ENCODE data around the gene SLC18B1. TPM values are rescaled to one million over a fixed set of nuclear protein-coding genes. Genes with fewer than 3 reads are reported as not detected.

SLC18B1 gene
- total RNA-seq, 2 experiments from 2014 or later, result 8.5 to 9.0 TPM

DNA sequence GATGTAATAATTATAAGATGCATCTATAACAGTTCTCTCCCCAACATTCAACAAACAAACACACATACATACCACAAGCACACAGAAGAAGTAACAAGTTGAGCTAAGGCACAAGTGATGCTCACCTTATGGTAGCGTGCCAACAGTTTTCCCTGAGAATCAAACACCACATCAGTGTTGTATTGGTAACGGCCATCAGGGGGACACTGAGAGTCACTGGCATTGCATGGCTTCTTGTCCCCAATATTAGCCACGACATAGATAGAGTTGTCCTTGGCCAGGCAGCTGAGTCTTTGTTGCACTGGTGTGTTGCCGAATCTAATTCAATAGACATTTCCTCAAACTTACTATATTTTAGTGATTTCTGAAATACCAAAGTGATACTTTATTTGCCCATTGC is 69.8 kb downstream of the SLC18B1 start:
- Mint-ChIP-seq H3K27ac (no peak overlapping the region), H3K27me3 (no peaks in the 10 kb centered on the region), H3K4me1 (ENCODE audit: low read depth) (no peaks in the 10 kb centered on the region), H3K36me3 (ENCODE audit: low read depth) (no peaks in the 10 kb centered on the region), H3K9me3 (no peaks in the 10 kb centered on the region), H3K4me3 (no peak overlapping the region)
- TF ChIP-seq, protein P1, sequence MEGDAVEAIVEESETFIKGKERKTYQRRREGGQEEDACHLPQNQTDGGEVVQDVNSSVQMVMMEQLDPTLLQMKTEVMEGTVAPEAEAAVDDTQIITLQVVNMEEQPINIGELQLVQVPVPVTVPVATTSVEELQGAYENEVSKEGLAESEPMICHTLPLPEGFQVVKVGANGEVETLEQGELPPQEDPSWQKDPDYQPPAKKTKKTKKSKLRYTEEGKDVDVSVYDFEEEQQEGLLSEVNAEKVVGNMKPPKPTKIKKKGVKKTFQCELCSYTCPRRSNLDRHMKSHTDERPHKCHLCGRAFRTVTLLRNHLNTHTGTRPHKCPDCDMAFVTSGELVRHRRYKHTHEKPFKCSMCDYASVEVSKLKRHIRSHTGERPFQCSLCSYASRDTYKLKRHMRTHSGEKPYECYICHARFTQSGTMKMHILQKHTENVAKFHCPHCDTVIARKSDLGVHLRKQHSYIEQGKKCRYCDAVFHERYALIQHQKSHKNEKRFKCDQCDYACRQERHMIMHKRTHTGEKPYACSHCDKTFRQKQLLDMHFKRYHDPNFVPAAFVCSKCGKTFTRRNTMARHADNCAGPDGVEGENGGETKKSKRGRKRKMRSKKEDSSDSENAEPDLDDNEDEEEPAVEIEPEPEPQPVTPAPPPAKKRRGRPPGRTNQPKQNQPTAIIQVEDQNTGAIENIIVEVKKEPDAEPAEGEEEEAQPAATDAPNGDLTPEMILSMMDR (IDR thresholded peaks at IDR 0.05), result no peak
- no peak overlapping the region for H3K4me3 ChIP-seq (ENCODE audit: low read length)
- H3K27me3 ChIP-seq (ENCODE audit: control insufficient read depth in 1 of 2, insufficient read depth in 2 of 2, low read length in 2 of 2), result no peaks in the 10 kb centered on the region
- H3K4me1 ChIP-seq (ENCODE audit: insufficient read depth, low read length), result no peaks in the 10 kb centered on the region
- H3K27ac ChIP-seq (ENCODE audit: low read depth in 1 of 2, low read length in 2 of 2), result no peak overlapping the region
- H3K36me3 ChIP-seq (ENCODE audit: insufficient read depth, low read length), result no peaks in the 10 kb centered on the region
- no peaks in the 10 kb centered on the region for H3K9me3 ChIP-seq (ENCODE audit: control insufficient read depth in 1 of 2, insufficient read depth in 1 of 2, low read length in 2 of 2)
- no peak for DNase-seq
- POLR2A ChIA-PET, result no interaction called here
- CTCF ChIA-PET, result no interaction called here
- no peak for ATAC-seq (ENCODE audit: poor library complexity)
- intact Hi-C loops (cut with DNase I, micrococcal nuclease), result no loop called here

DNA sequence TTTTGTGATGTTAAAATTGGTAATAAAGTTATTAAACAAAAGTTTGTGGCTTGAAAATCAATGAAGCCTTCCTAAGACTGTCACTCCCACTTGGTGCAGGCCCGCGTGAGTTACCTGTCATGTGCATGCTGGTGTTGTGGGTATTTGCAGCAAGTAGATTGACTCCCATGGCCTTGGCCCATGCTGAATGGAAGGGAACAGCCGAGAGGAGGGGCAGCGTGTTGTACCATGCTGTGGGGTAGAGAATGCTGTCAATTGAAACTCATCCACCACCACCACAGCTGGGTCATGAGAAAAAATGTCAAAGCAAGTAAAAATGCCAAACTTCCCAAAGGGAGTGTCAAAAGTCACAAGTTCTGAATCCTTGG is 71.8 kb downstream of the SLC18B1 start:
- H3K27ac Mint-ChIP-seq, result no peak overlapping the region
- intact Hi-C loops (cut with DNase I, micrococcal nuclease), result no loop called here

DNA sequence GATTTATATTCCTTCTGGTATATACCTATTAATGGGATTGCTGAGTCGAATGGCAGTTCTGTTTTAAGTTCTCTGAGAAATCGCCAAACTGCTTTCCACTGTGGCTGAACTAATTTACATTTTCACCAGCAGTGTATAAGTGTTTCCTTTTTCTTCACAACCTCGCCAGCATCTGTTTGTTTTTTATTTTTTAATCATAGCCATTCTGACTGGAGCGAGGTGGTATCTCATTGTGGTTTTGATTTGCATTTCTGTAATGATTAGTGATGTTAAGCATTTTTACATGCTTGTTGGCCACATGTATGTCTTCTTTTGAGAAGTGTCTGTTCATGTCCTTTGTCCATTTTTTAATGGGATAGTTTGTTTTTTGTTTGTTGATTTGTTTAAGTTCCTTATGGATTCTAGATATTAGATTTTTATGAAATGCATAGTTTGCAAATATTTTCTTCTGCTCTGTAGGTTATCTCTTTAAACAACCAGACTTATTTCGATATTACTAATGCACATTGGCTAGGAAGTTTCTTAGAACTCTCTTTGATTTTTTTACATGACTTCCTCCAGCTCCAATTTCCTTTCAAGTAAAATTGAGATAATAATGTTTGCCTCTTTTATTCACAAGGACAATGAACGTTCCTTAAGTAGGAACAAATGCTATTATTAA is 72.4 kb downstream of the SLC18B1 start:
- DNase-seq, result no peak
- H3K36me3 Mint-ChIP-seq (ENCODE audit: low read depth), result no peaks in the 10 kb centered on the region
- H3K27me3 Mint-ChIP-seq, result no peaks in the 10 kb centered on the region
- POLR2A ChIA-PET, result no interaction called here
- intact Hi-C loops (cut with DNase I, micrococcal nuclease), result no loop called here
- H3K27ac Mint-ChIP-seq, result no peak overlapping the region
- CTCF ChIA-PET, result no interaction called here
- no peaks in the 10 kb centered on the region for H3K27me3 ChIP-seq (ENCODE audit: control insufficient read depth in 1 of 2, insufficient read depth in 2 of 2, low read length in 2 of 2)
- no peaks in the 10 kb centered on the region for H3K4me1 Mint-ChIP-seq (ENCODE audit: low read depth)
- no peaks in the 10 kb centered on the region for H3K9me3 ChIP-seq (ENCODE audit: control insufficient read depth in 1 of 2, insufficient read depth in 1 of 2, low read length in 2 of 2)
- no peak overlapping the region for H3K4me3 Mint-ChIP-seq
- no peaks in the 10 kb centered on the region for H3K4me1 ChIP-seq (ENCODE audit: insufficient read depth, low read length)
- no peak for ATAC-seq (ENCODE audit: poor library complexity)
- H3K27ac ChIP-seq (ENCODE audit: low read depth in 1 of 2, low read length in 2 of 2), result no peak overlapping the region
- no peak overlapping the region for H3K4me3 ChIP-seq (ENCODE audit: low read length)
- no peaks in the 10 kb centered on the region for H3K9me3 Mint-ChIP-seq
- no peaks in the 10 kb centered on the region for H3K36me3 ChIP-seq (ENCODE audit: insufficient read depth, low read length)
- TF ChIP-seq, protein P1 (IDR thresholded peaks at IDR 0.05), result no peak

More for the DNA sequence above, 71.8 kb downstream of the SLC18B1 start:
- Histone ChIP-seq H3K4me1 (ENCODE audit: insufficient read depth, low read length) (no peaks in the 10 kb centered on the region), H3K27me3 (ENCODE audit: control insufficient read depth in 1 of 2, insufficient read depth in 2 of 2, low read length in 2 of 2) (no peaks in the 10 kb centered on the region), H3K36me3 (ENCODE audit: insufficient read depth, low read length) (no peaks in the 10 kb centered on the region), H3K9me3 (ENCODE audit: control insufficient read depth in 1 of 2, insufficient read depth in 1 of 2, low read length in 2 of 2) (no peaks in the 10 kb centered on the region), H3K27ac (ENCODE audit: low read depth in 1 of 2, low read length in 2 of 2) (no peak overlapping the region), H3K4me3 (ENCODE audit: low read length) (no peak overlapping the region)
- no peaks in the 10 kb centered on the region for H3K36me3 Mint-ChIP-seq (ENCODE audit: low read depth)
- H3K27me3 Mint-ChIP-seq, result no peaks in the 10 kb centered on the region
- TF ChIP-seq, protein P1 (IDR thresholded peaks at IDR 0.05), result no peak
- no peak for ATAC-seq (ENCODE audit: poor library complexity)
- DNase-seq, result no peak
- no peaks in the 10 kb centered on the region for H3K9me3 Mint-ChIP-seq
- POLR2A ChIA-PET, result no interaction called here
- CTCF ChIA-PET, result no interaction called here
- H3K4me1 Mint-ChIP-seq (ENCODE audit: low read depth), result no peaks in the 10 kb centered on the region
- H3K4me3 Mint-ChIP-seq, result no peak overlapping the region
